Stimulated activated CD4-positive, alpha-beta T cell treated with anti-CD3 and anti-CD28 coated beads, Interleukin-4, amount 100 ng/mL, for 1 hour (primary cell): Measurements from ENCODE around the gene HERC2.
"Not testable (repeated sequence)": the region's sequence is repeated elsewhere in the genome, so short reads cannot be mapped to it uniquely, and the experiment has no call there.

Experiments used
- DNase-seq: peaks from one replicate; pipeline ENCODE4 v3.0.0-alpha.2; 2020

HERC2 gene

GRCh38 chr15:28221696-28222095 is 100.3 kb downstream of the HERC2 start:
- DNase-seq = not testable (repeated sequence)

DNA sequence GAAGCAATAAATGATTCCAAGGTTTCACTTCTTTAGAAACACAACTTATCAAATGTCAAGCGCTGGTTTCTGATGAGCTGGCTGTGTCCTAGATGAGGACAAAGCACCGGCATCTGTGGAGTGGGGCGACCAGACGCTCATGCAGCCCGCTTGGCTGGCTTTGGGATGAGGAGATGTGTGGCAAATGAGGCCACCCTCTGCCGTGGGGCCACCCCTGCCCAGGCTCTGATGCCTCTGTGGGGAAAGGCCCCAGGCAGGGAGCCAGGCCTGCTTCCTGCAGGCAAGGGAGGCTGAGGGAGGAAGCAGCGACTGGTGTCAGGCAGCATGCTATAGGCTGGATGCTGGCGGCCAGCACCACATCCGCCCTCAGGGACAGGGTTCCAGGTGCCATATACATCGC is 102.9 kb downstream of the HERC2 start:
- DNase-seq = no peak

GRCh38 chr15:28216946-28217546 is 104.9 kb downstream of the HERC2 start:
- DNase-seq = not testable (repeated sequence)

DNA sequence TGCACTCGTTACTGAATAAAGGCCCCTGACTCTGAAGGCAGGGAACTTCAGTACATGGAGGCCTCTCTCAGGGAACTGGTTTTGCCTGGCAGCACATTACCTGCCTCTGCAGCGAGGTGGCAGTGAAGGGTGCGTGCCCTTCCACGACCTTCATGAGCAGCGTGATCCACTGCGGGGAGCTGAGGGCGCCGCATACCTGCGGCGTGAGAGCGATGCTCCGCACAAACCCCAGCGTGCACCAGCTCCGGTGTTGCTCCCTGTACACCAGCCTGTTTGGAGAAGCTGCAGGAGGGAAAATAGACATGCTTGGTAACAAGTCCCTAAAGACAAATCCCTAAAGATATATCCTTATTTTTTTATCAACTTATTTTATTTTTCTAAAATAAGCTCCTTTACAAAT is 106.5 kb downstream of the HERC2 start:
- not testable (repeated sequence) for DNase-seq

GRCh38 chr15:28214006-28214790 is 107.8 kb downstream of the HERC2 start:
- DNase-seq = not testable (repeated sequence)

DNA sequence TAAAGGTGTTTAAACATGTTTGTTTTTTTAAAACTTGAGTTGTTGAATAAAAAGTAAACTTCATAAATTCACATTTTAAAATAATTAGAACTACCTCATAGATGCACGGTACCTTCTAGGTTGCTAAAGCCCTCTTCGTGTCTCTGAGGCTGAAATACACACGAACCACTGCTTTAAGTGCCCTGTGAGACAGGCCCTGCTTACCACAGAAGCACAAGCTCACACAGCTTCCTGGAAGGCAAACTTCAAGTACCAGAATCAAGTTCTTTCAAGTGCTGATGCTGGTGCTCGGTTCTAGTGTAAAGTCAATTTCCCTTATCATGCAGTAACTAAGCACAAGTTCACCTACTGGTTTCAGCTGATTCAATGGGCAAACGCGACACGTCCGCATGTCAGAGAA is 108.6 kb downstream of the HERC2 start:
- not testable (repeated sequence) for DNase-seq

GRCh38 chr15:28208583-28208982 is 113.4 kb downstream of the HERC2 start:
- DNase-seq = no peak

GRCh38 chr15:28205640-28206039 is 116.3 kb downstream of the HERC2 start:
- not testable (repeated sequence) for DNase-seq

- DNase-seq = not testable (repeated sequence)
These were observed 118.7 kb downstream of the HERC2 start for GRCh38 chr15:28203055-28203828.

GRCh38 chr15:28202124-28202523 is 119.9 kb downstream of the HERC2 start:
- DNase-seq = not testable (repeated sequence)

- not testable (repeated sequence) for DNase-seq
These were observed 123.8 kb downstream of the HERC2 start for GRCh38 chr15:28198215-28198614.

- DNase-seq = not testable (repeated sequence)
These were observed 124.3 kb downstream of the HERC2 start for GRCh38 chr15:28197694-28198093.

DNA sequence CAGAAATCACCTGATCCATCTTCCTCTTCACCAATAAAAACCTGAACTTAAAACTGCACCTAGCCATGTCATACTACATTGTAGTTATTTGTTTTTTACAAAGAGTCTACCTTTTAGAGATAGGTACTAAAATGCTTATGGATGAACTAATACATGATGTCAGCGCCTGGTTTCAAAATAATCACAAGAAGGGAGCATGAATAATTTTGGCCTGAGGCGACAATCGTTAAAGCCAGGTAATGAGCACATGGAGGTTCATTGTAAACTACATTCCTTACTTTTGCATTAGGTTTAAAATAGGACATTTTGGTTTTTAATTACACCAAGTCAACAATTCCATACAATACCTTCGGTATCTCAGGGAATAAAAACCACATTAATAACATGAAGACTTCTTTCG is 125.4 kb downstream of the HERC2 start:
- not testable (repeated sequence) for DNase-seq

GRCh38 chr15:28192772-28193171 is 129.2 kb downstream of the HERC2 start:
- DNase-seq = no peak

DNA sequence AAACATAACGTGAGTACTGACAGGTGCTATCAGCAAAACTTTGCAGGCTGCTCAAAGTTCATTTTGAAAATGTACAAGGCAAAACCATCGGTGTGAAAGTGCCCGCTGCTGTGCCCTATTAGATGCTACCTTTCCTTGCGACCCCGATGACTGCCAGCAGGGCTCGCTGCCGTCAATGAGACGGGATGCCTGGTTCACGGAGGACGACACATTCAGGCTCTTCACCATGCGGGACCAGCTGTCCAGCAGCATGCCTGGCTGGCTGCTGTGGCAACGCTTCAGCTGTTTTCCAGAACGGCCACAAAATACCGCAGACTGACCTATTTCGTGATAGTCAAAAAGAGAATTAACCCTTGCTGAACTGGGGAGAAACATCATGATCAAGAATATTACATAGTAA is 130.1 kb downstream of the HERC2 start:
- no peak for DNase-seq

DNA sequence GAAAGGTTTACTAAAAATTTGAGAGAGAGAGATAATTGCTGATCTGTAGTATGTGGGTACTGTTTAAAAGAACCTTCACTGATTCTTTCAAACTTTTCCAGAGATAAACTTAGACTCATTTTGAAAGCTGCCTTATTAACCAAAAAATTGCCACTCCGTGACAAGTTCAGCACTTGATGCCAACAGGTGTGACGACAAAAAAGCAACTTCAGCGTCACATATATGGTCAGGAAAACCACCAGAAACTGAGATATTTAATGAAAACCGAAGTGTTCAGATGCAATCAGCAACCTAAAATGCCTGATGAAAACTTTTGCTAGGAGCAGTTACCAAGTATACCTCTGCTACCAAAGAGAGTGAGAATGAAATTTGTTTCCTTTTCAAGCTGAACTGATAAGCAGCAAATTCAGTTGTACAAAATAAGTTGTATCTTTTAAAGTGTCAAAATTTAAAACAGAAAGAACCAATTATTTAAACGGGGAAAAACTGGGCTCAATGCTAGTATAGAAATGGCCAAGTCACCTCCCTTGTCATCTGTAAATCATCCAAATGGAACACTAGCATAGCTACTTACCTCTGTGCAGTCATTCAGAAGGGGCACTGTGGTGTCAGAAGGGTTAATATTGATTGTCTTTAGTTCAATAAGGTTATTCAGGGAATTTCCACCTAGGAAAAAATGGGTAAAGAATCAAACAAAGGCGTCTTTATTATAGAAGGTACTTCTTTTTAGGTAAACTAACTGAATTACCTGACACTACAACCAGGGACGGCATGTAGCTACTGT is 131.4 kb downstream of the HERC2 start:
- no peak for DNase-seq

GRCh38 chr15:28185148-28185895 is 136.7 kb downstream of the HERC2 start:
- DNase-seq = no peak

DNA sequence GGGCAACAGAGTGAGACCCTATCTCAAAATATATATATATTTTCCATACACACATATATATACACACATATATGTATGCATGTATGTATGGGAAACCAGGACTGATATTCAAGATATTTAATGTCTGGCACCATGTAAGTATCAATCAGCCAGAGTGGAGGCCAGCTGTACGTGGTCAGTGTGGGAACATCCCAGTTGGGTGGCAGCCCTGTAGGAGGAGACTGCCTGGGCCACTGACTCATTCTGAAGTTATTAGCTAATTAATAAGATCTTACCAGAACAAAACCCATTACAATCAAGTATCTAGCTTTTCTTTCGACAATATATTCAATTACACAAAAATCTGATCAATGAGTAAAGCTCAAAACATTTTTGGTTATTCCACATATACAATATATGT is 137.8 kb downstream of the HERC2 start:
- DNase-seq = no peak

- no peak for DNase-seq
These were observed 139.2 kb downstream of the HERC2 start for GRCh38 chr15:28182731-28183130.

DNA sequence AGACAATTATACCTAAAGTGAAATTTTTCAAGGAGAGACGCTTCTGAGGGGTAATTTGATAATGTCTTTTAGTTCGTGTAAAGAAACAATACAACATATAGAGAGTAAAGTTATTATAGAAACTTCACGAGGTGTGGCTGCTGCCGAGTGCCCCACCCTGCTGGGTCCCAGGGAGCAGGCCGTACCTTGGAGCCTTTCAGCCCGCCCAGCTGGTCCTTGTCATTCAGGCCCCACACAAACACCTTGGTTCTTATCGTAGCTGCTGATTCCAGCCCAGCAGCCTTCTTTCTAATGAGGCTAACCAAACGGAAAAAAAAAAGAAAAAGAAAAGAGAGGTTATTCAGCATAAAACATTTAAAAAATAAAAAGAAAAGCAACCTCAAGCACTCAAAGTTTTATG is 139.8 kb downstream of the HERC2 start:
- DNase-seq = no peak

DNA sequence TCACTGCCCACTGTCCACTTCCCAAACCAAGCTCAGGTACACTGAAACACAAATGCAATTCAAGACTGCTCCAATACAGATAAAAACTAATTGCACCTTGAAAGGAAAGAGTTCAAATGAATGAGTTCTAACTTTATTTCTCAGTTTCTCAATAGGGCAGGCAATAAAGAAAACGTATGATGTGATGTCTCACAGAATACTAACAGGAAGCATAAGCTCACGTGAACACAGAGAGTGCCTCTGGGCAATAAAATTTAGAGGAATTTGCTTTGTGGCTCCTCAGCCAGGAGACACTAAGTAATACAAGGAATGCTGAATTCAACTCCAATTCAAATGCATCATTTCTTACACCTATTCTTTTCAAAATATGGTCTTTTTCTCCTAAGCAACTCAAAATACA is 140.6 kb downstream of the HERC2 start:
- no peak for DNase-seq

DNA sequence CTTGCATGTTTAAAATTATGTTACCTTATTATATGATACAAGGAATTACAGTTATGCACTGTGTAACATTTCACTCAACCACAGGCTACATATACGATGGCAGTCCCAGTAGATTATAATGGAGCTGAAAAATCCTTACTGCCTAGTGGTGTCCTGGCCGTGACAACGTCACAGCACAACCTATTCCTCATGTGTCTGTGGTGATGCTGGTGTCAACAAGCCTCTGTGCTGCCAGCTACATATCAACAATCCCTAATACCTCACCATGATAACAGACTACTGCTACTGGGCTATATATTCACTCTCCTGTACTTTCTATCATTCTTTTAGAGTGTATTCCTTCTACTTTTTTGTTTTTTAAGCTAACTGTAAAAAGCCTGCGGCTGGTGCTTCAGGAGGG is 142.7 kb downstream of the HERC2 start:
- no peak for DNase-seq
